Activated naive CD4-positive, alpha-beta T cell (primary cell): ENCODE results near the gene XAB2.

Source experiments
- DNase-seq, 4 experiments: peaks; one replicate each; lab custom pipeline; 2025; lab: John Stamatoyannopoulos, UW

XAB2 gene

DNA sequence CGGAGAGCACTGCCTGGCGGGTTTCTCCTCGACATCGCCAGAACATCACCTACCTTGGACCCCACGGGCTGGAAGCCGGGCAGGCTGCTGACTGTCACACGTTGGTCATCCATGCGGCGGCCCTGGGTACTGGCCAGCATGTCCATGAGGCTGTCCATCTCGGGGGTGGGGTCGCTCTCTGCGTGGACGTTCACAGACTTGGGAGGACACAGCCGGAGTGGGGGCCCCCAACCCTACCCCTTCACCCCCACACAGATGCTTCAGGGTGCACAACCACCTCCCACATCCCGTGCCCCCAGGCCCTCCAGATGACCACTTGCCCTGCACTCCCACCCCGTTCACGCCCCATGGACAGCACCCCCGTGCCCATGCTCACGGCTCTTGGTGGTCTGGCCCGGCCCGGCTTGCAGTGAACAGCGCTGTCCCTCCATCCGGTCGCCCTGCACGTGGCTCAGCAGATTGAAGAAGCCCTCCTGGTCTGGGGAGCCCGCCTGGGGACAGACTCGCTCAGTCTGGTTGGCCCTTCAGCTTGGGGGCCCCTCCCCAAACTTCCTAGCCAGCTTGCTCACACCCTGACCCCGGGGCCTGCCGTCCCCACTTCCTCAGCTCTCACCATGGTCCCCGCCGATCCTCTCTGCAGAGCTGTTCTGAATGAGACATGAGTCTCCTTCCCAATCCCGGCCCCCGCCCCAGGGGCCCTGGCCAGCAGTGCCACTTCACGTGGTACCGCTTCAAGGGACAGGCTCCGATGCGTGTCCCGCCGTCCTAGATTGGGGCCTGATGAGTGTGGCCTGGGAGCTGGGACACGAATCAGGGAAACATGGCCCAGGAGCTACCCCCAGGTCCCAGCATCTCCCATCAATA, 3.2 kb upstream of the XAB2 start:
- no peak for DNase-seq

DNA sequence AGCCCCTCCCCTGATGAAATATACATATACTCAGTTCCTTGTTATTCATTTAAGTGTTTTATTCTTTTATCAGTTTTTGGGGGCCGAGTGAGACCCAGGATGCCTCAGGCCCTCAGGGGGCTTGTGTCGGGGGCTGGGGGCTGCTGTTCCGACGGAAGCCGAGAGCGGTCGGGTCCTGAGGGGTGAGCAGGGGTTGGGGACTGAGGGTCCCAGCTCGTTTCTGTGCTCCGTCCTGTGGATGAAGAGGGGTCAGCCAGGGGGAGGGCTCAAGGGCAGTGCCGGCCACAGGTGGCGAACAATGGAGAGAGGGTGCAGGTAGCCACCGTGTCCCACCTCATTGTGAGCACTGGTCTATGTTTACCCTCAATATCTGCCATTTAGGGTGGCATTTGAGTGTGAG, 2.2 kb upstream of the XAB2 start:
- DNase-seq: no peak

DNA sequence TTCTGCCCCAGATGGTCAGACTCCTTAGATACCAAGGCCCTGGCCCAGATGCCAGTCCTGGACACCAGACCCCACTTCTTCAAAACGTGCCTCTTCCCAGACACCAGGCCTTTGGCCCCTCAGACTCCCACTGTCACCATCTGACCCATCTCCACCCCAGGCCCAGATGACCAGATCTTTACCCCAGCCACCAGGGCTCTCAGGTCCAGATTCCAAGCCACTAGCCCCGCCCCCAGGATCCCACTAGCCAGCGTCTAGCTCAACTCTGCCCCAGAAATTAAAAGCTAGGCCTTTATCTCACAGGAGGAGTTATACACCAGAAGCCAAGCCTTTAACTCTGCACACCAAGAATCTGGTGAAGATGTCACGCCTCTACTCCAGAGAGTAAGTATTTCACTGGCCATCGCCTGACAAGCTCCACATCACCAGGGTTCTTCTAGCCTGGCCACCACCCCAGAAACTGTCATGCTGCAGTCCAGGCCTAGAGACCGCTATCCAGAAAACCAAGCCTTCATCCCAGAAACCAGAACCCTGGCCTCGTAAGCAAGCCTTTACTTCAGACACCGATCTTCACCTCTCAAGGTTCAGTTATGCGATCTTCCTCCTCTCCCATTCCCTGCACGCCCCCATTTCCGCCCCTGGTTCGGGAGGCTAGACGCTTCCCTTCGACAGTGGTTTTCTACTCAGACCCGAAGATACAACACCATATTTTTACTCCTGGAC, 595 bp downstream of the XAB2 start:
- DNase-seq: no peak

DNA sequence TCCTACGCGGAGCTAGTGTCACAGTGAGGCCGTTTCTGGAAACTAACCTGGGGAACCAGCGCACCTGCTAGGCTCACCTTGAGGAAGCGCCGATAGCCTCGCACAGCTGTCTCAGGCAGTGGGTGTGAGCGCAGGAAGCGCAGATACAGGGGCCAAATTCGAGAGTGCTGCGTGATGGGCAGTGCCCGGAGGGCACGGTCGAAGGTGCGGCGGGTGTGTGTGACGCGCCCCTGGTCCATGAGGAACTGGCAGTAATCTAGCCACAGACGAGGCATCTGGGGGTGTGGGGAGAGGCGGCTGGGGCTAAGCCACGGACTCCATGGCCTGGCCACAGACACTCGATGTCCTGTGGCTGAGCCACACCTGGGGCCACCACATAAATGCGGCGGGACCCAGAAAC, 2.2 kb downstream of the XAB2 start:
- no peak for DNase-seq

DNA sequence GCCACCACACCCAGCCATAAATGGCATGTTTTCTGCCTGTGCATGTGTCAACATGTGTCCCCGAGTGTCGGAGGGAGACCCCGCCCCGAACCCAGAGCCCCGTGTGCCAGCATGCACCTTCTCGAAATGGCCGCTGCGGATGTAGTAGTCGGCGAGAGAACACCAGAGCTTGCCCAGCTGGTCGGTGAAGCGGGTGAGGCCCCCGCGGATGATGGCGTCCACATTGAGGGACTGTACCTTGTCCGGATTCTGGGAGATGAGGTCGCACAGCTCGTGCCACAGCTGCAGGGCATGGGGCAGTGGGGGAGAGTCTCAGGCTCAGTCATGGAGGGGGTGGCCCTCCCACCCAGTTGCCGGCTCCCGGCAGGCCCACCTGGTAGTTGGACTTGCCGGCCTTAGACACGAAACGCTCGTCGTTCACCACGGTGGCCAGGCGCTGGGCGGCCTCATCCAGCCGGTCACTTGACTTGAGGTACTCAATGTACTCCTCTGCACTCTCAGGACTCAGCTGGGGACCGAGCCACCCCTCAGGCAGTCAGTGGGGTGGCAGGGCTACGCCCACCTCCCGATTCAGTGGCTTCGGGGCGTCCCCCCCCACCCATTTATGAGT, 3.5 kb downstream of the XAB2 start:
- no peak for DNase-seq

DNA sequence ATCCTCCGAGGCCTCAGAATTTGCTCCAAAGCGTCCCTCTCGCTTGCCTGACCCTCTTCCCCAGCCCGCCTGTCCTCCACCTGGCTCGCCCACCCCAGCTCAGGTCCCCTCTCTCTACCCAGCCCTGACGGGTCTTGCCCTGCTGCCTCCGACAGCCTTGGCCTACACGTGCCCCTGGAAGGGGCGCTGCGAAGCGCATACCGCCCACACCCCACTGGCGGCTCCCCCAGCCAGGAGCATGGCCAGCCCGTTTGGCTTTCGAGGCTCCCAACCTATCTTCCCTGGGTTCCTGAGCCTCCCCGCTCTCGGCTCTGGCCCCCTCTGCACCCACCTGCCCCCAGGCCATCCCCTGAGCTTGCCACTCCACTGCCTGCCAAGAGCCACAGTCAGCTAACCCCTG, 4.5 kb downstream of the XAB2 start:
- DNase-seq: no peak

DNA sequence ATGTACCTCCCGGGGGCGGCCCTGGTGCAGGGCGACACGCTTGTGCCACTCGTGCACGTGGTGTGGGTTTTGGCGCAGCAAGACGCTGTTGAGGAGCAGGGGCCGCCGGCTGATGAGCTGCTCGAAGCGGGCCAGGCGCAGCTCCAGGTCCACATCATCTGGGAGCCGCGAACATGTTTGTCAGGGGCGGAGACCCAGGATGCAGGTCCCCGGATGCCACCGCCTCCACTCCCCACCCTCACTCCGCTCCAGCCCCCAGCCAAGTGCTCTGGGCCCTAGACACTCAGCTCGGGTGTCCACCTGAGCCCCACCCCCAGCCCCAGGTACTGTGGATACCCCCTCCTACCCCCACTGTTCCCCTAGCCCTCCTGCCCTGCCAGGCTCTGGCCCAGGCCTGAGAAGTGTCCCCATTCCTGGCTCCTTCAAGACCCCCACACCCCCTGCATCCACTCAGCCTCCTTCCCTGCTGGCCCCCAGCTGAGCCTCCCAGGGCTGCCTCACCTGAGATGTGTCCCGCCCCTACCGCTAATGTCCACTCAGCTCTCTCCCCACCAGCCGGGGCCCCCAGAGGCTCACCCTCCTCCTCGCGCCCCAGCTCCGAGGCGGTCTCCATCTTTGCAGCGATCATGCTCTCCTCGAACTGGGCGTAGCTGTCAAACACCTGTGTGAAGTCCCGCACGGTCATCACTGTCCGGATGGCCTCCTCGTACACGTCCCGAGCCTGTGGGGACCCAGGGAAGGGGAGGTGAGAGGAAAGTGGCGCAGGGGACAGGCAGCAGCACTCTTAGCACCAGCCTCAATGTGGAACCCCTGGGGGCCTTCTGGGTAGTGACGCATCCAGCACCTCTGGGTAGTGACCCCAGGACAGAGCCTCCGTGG, 5.4 kb downstream of the XAB2 start:
- no peak for DNase-seq

DNA sequence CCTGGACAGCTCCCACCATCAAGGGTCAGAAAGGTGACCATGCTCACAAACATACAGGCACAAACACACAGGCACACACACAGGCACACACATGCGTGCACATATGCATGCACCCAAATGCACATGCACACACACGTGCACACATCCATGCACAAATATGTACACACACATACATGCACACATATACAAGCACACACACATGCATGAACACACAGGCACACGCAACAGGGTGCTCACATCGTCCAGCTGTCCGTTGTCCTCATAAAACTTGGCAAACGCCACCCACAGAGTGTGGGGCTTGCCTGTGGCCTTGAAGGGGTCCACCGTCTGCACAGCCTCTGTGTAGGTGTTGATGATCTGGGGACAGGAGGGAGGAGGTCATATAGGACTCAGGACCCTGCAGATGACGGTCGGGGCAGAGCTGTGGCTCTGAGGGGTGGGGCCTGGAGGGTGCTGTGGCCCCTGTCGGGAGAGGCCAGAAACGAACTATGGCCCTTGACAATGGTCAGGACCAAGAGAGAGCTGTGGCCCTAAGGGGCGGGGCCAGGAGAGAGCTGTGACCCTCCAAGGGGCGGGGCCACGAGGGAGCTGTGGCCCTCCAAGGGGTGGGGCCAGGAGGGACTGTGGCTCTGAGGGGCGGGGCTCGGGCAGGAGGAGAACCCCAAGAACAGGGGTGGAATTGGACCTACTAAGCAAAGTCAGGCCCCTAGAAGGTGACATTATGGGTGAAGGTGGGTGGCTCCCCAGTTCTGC, 6.2 kb downstream of the XAB2 start:
- DNase-seq: no peak

DNA sequence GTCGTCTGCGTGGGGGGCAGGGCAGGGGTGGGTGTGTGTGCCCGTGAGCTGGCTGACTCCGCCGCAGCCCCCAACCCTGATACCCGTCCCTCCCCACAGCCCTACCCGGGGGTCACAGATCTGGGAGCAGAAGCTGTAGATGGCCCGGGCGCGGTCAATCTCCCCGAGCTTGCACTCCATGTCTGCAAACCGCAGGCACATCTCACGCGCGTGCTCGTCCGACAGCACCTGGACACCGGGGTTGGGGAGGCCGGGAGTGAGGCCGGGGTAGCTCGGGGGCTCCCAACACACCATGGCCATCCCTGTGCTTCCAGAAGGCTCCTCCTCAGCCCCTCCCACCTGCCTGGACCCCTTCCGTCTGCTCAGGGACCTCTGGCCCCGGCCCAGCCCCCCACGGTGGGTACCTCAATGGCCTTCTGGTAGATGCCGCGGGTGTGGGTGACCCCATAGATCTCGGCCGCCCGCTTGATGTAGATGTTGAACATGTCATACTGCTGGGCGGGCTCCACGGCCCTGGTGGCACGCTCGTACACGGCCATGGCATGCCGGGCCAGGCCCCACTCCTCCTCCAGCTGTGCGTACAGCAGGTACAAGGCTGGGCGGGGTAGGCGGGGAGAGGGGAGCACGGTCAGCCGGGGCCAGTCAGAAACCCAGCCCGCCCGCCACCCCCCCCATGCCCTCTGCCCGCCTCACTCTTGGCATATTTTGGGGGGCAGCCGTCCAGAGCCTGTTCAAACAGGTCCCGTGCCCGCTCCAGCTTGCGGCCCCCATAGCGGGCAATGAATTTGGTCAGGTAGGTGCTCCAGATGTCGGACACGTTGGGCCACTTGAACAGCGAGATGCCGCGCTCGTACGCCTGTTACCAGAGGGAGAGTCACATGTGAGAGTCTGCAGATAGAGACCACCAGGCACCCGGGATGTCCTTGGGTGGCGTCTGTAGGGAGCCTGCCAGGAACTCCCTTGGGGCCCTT, 8.6 kb downstream of the XAB2 start:
- no peak for DNase-seq

DNA sequence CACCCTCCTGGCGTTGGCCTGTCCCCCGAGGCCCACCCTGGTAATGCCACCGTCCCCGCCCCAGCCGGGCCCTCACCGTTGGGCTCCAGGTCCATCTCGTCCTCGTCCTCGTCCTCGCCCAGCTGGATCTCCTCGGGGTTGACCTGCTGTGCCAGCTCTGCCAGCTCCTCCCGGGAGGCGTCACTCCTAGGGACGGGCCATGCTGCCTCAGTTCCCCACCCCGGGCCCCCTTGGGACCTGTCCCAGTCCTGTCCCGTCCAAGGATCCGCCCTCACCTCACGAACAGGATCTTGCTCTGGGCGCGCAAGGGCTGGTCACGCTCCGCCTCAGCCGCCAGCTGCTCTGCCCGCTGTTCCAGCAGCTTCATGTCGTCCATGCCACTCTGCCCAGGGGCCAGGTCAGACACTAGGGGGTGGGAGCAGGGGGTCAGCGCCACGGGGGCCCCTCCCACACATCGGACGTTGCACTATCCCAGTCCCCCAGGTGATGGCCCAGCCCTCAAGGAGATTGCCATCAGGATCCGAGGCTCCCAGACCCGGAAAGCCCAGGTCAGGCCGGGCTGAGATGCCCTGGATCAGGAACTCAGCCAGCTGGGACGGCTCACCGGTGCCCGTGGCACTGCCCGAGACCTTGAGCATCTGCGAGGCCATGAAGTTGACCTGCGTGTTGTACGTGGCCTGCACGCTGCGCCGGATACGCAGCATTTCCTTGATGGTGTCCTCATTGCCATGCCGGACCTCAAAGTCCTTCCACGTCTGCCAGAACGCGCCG, 9.5 kb downstream of the XAB2 start:
- DNase-seq: no peak

DNA sequence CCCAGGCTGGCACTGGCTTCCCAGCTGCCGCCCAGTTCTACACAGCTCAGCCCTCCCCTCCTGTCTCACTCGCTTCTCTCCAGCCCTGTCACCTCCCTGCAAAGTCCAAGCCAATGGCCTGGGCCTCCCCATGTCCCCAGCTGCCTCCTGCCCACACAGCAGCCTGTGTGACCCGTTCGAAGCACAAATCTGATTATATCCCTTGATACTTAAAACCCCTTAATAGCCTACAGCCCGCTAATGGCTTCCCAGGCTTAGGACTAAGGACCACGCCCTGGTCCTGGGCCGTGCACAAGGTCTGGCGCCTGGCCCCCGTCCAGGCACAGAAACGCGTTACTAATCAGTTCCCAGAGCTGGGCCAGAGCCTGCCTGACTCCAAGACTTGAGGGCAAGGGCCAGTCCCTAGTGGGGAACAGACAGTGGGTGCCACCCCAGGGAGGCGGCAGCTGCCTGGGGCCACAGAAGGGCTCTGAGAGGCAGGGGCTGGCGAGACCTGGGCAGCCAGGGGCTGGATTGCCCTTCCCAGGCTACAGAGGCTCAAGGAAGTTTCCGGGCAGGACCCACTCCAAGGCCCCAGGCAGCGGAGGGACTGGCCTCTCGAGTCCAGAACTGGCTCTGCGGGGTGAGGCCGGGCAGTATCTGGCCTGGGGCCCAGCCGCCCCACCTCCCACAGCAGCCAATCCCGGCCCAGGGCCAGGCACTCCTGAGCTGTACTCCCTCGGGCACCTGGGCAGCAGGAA, 10.4 kb downstream of the XAB2 start:
- DNase-seq: no peak

DNA sequence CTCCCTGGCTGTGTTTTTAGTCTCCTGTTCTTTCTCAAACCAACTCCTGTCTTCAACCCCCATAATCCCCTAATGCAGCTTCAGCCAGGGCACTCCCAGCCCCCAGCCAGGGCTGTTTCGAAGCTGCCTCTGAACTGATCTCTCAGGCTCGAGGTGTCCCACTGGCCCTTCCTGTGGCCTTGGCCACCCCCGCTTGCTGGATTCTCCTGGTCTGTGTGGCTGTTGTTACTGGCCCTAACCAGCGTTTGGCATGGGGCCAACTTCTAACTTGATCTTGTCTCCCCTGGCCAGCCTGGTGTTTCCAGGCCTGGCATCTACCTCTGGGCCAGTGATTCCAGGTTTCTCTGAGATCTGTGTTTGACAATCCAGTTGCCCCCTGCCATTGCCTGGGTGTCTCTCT, 11.0 kb downstream of the XAB2 start:
- no peak for DNase-seq

DNA sequence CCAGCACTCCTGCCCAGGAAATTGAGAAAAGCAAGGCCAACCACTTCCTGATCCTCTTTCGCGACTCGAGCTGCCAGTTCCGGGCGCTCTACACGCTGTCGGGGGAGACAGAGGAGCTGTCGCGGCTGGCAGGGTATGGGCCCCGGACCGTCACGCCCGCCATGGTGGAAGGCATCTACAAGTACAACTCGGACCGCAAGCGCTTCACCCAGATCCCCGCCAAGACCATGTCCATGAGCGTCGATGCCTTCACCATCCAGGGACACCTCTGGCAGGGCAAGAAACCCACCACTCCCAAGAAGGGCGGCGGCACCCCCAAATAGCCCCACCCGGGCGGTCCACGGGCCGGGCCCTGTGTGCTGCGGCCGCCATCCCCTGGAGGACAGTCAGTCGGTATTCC, 11.6 kb downstream of the XAB2 start:
- no peak for DNase-seq

DNA sequence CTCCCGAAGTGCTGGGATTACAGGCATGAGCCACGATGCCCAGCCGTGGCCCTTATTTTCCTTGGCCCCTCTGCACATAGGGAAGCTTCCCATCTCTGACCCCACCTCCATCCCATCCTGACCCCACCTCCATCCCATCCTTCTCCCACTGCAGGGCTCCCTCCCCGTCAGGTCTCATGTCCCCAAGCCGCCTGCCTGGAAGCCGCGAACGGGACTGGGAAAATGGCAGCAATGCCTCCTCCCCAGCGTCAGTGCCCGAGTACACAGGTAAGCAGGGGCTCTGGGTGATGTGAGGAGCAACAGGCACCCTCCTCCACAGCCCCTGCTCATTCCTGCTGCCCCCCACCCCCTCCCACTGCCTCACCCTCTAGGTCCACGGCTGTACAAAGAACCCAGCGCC, 12.2 kb downstream of the XAB2 start:
- no peak for DNase-seq

DNA sequence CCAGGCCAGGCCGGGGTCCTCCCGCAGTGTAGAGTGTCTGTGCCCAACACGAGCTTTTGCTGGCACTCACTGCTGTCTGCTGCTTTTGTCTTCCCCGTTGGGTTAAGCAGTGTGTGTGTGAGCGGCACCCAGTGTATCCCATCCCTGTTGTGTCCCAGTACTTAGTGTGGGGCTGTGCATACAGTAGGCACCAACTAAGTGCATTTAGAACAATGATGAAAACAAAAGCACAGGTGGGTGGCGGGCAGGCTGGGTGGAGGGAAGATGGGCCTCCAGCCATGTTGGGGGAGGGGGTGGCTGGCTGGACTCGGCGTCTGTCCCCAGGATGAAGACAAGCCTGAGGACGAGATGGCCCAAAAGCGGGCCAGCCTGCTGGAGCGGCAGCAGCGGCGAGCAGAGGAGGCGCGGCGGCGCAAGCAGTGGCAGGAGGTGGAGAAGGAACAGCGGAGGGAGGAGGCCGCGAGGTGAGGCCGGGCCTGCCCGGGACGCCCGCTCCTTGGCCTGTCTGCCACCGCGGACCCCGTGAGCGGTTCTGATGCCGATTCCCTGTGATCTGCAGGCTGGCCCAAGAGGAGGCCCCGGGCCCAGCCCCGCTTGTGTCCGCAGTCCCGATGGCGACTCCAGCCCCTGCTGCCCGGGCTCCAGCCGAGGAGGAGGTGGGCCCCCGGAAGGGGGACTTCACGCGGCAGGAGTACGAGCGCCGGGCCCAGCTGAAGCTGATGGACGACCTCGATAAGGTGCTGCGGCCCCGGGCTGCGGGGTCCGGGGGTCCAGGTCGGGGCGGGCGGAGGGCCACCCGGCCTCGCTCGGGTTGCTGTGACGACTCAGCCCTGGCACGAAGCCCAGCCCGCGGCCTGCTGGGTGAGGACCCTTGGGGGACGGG, 14.2 kb downstream of the XAB2 start:
- DNase-seq: no peak

DNA sequence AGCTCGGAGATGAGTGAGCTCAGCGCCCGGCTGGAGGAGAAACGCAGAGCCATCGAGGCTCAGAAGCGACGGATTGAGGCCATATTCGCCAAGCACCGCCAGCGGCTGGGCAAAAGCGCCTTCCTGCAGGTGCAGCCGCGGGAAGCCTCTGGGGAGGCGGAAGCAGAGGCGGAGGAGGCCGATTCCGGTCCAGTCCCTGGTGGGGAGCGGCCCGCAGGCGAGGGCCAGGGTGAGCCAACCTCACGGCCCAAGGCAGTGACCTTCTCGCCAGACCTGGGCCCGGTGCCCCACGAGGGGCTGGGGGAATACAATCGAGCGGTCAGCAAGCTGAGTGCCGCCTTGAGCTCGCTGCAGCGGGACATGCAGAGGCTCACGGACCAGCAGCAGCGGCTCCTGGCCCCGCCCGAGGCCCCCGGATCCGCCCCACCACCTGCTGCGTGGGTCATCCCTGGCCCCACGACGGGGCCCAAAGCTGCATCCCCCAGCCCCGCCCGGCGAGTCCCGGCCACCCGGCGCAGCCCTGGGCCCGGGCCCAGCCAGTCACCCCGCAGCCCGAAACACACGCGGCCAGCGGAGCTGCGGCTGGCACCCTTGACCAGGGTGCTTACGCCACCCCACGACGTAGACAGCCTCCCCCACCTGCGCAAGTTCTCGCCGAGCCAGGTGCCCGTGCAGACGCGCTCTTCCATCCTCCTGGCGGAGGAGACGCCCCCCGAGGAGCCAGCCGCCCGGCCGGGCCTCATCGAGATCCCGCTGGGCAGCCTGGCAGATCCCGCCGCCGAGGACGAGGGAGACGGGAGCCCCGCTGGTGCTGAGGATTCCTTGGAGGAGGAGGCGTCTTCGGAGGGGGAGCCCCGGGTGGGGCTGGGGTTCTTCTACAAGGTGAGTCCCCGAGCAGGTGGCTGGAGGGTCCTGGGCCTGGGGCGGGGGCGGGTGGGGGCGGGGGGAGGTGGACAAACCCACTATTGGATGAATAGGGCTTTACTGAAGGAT, 16.8 kb downstream of the XAB2 start:
- DNase-seq: no peak
